SK-N-SH treated with all-trans-retinoic acid at 6 μM for 48 hours (cell line): ENCODE measurements around the gene PIM1.

Source experiments
- ATAC-seq: fragments of 200-7000 bp; cut with Tn5 transposase; 3 replicates; pipeline ENCODE4 v1.9.1; 2020; ENCODE audit warnings: mild to moderate bottlenecking, moderate library complexity
- ARNTL ChIP-seq: fragments of 450-650 bp; formaldehyde crosslinking; IDR thresholded peaks from 2 replicates; pipeline ENCODE4 v1.5.0; 2020; ENCODE audit warnings: low read depth, mild to moderate bottlenecking, moderate library complexity, borderline replicate concordance
- BACH2 ChIP-seq: fragments of 250-450 bp; sonication (Bioruptor Pico); IDR thresholded peaks from 2 replicates; pipeline ENCODE4 v1.9.0; 2021; ENCODE audit warnings: mild to moderate bottlenecking, borderline replicate concordance
- CSDC2 ChIP-seq: fragments of 250-450 bp; sonication (Bioruptor Pico); IDR thresholded peaks from 2 replicates; pipeline ENCODE4 v1.5.0; 2020; ENCODE audit warnings: mild to moderate bottlenecking, moderate library complexity
- ESRRG ChIP-seq: fragments of 250-450 bp; sonication (Bioruptor Pico); IDR thresholded peaks from 2 replicates; pipeline ENCODE4 v1.6.1; 2021; ENCODE audit warnings: mild to moderate bottlenecking
- GLIS3 ChIP-seq: fragments of 250-450 bp; sonication (Bioruptor Pico); IDR thresholded peaks from 2 replicates; pipeline ENCODE4 v1.5.0; 2020; ENCODE audit warnings: mild to moderate bottlenecking, moderate library complexity
- ISL1 ChIP-seq: fragments of 250-450 bp; sonication (Bioruptor Pico); IDR thresholded peaks from 2 replicates; pipeline ENCODE4 v2.1.2; 2022; ENCODE audit warnings: mild to moderate bottlenecking, moderate library complexity
- OSR1 ChIP-seq: fragments of 250-450 bp; sonication (Bioruptor Pico); IDR thresholded peaks from 2 replicates; pipeline ENCODE4 v1.8.0; 2022; ENCODE audit warnings: moderate library complexity, mild to moderate bottlenecking, inconsistent platforms
- POU6F1 ChIP-seq: fragments of 250-450 bp; sonication (Bioruptor Pico); IDR thresholded peaks from 2 replicates; pipeline ENCODE4 v1.8.0; 2021; ENCODE audit warnings: low read depth, mild to moderate bottlenecking, moderate library complexity, borderline replicate concordance
- PPARA ChIP-seq: fragments of 250-450 bp; sonication (Bioruptor Pico); IDR thresholded peaks from 2 replicates; pipeline ENCODE4 v1.5.0; 2020; ENCODE audit warnings: mild to moderate bottlenecking, borderline replicate concordance
- RARB ChIP-seq: fragments of 250-450 bp; sonication (Bioruptor Pico); IDR thresholded peaks from 2 replicates; pipeline ENCODE4 v1.8.0; 2021; ENCODE audit warnings: mild to moderate bottlenecking, moderate library complexity
- SNAI2 ChIP-seq: fragments of 250-450 bp; sonication (Bioruptor Pico); IDR thresholded peaks from 2 replicates; pipeline ENCODE4 v1.5.0; 2020; ENCODE audit warnings: mild to moderate bottlenecking, moderate library complexity
- TCF4 ChIP-seq: fragments of 250-450 bp; sonication (Bioruptor Pico); IDR thresholded peaks from 2 replicates; pipeline ENCODE4 v1.8.0; 2021; ENCODE audit warnings: mild to moderate bottlenecking, moderate library complexity, borderline replicate concordance
- TOX ChIP-seq: fragments of 250-450 bp; sonication (Bioruptor Pico); IDR thresholded peaks from 2 replicates; pipeline ENCODE4 v1.8.0; 2021; ENCODE audit warnings: mild to moderate bottlenecking, moderate library complexity, borderline replicate concordance
- ZC3H10 ChIP-seq: fragments of 250-450 bp; sonication (Bioruptor Pico); IDR thresholded peaks from 2 replicates; pipeline ENCODE4 v1.5.1; 2021; ENCODE audit warnings: mild to moderate bottlenecking, moderate library complexity
- ZFP3 ChIP-seq: fragments of 250-450 bp; sonication (Bioruptor Pico); IDR thresholded peaks from 2 replicates; pipeline ENCODE4 v1.5.0; 2020; ENCODE audit warnings: mild to moderate bottlenecking, moderate library complexity
- ZFP30 ChIP-seq: fragments of 450-650 bp; formaldehyde crosslinking; IDR thresholded peaks from 2 replicates; pipeline ENCODE4 v1.5.0; 2022; ENCODE audit warnings: mild to moderate bottlenecking, moderate library complexity
- ZNF565 ChIP-seq: fragments of 450-650 bp; formaldehyde crosslinking; conservative IDR thresholded peaks from 2 replicates; pipeline ENCODE4 v1.5.0; 2020; ENCODE audit warnings: low read depth, mild to moderate bottlenecking, moderate library complexity
- ZNF70 ChIP-seq: fragments of 450-650 bp; formaldehyde crosslinking; IDR thresholded peaks from 2 replicates; pipeline ENCODE4 v1.5.0; 2020; ENCODE audit warnings: mild to moderate bottlenecking, moderate library complexity
- ZNF8 ChIP-seq: fragments of 450-650 bp; formaldehyde crosslinking; IDR thresholded peaks from 2 replicates; pipeline ENCODE4 v1.5.0; 2020; ENCODE audit warnings: mild to moderate bottlenecking, moderate library complexity
- TF ChIP-seq, protein P1 (sequence below): fragments of 250-450 bp; sonication (Bioruptor Pico); IDR thresholded peaks from 2 replicates; pipeline ENCODE4 v1.5.1; 2021; ENCODE audit warnings: mild to moderate bottlenecking, moderate library complexity
- TF ChIP-seq, protein P2 (sequence below): fragments of 250-450 bp; sonication (Bioruptor Pico); IDR thresholded peaks from 2 replicates; pipeline ENCODE4 v1.5.1; 2020; ENCODE audit warnings: low read depth, mild to moderate bottlenecking, moderate library complexity
- TF ChIP-seq, protein P3 (sequence below): fragments of 250-450 bp; sonication (Bioruptor Pico); IDR thresholded peaks from 2 replicates; pipeline ENCODE4 v1.5.0; 2020; ENCODE audit warnings: mild to moderate bottlenecking, moderate library complexity

The PIM1 gene

GRCh38 chr6:37143585-37143984 is 26.4 kb upstream of the PIM1 start:
- no peak for TF ChIP-seq CSDC2 (CRISPR knock-in tag)
- no peak for TF ChIP-seq ZFP30 (CRISPR knock-in tag)
- no peak for TF ChIP-seq ISL1
- TF ChIP-seq OSR1, result no peak
- no peak for TF ChIP-seq ESRRG
- no peak for TF ChIP-seq ZC3H10 (CRISPR knock-in tag)
- TF ChIP-seq ZNF565 (CRISPR knock-in tag), result no peak
- TF ChIP-seq ZNF8, result no peak
- no peak for TF ChIP-seq RARB (CRISPR knock-in tag)
- no peak for TF ChIP-seq ZFP3 (CRISPR knock-in tag)
- ATAC-seq, result no peak

GRCh38 chr6:37145443-37145842 is 24.5 kb upstream of the PIM1 start:
- no peak for ATAC-seq
- TF ChIP-seq, protein P1, sequence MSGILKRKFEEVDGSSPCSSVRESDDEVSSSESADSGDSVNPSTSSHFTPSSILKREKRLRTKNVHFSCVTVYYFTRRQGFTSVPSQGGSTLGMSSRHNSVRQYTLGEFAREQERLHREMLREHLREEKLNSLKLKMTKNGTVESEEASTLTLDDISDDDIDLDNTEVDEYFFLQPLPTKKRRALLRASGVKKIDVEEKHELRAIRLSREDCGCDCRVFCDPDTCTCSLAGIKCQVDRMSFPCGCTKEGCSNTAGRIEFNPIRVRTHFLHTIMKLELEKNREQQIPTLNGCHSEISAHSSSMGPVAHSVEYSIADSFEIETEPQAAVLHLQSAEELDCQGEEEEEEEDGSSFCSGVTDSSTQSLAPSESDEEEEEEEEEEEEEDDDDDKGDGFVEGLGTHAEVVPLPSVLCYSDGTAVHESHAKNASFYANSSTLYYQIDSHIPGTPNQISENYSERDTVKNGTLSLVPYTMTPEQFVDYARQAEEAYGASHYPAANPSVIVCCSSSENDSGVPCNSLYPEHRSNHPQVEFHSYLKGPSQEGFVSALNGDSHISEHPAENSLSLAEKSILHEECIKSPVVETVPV (CRISPR knock-in tag), result no peak
- TF ChIP-seq PPARA (CRISPR knock-in tag), result no peak

DNA sequence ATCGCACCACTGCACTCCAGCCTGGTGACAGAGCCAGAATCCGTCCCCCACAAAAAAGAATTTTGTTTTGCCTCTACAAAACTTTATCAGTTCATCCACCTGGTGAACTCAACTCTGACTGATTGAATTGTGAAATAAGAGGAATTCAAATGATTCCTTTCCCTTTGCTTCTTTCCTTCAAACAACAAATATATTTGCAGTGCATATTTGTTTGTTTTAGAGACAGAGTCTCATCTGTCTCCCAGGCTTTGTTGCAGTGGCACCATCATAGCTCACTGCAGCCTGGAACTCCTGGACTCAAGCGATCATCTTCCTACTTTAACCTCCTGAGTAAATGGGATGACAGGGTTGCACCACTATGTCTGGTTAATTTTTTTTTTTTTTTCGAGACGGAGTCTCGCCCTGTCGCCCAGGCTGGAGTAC is 23.2 kb upstream of the PIM1 start:
- TF ChIP-seq ZFP30 (CRISPR knock-in tag) (no peak), POU6F1 (CRISPR knock-in tag) (no peak), SNAI2 (CRISPR knock-in tag) (no peak), OSR1 (no peak), BACH2 (CRISPR knock-in tag) (no peak), GLIS3 (CRISPR knock-in tag) (no peak), ZNF8 (no peak), ZNF70 (CRISPR knock-in tag) (no peak)
- TF ChIP-seq, protein P2, sequence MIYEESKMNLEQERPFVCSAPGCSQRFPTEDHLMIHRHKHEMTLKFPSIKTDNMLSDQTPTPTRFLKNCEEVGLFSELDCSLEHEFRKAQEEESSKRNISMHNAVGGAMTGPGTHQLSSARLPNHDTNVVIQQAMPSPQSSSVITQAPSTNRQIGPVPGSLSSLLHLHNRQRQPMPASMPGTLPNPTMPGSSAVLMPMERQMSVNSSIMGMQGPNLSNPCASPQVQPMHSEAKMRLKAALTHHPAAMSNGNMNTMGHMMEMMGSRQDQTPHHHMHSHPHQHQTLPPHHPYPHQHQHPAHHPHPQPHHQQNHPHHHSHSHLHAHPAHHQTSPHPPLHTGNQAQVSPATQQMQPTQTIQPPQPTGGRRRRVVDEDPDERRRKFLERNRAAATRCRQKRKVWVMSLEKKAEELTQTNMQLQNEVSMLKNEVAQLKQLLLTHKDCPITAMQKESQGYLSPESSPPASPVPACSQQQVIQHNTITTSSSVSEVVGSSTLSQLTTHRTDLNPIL (CRISPR knock-in tag), result no peak
- no peak for ATAC-seq

DNA sequence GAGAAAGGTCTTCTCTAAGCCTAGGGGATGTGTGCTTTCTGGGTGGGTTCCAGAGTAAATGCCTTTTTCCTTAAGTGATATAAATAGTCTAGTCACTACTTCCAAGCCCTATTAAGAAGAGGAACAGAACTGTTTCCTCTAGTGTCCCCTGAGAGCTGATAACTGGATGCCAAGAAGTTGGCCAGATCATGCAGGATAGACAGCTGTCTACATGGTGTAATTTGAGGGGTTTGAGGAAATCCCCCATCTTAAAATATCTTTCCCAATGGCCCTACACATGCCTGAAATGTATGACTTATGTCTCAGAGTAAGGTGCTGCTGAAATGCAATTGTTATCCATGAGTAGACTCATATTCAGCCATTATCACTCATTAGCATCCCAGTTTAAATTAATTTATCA is 20.2 kb upstream of the PIM1 start:
- TF ChIP-seq, protein P3, sequence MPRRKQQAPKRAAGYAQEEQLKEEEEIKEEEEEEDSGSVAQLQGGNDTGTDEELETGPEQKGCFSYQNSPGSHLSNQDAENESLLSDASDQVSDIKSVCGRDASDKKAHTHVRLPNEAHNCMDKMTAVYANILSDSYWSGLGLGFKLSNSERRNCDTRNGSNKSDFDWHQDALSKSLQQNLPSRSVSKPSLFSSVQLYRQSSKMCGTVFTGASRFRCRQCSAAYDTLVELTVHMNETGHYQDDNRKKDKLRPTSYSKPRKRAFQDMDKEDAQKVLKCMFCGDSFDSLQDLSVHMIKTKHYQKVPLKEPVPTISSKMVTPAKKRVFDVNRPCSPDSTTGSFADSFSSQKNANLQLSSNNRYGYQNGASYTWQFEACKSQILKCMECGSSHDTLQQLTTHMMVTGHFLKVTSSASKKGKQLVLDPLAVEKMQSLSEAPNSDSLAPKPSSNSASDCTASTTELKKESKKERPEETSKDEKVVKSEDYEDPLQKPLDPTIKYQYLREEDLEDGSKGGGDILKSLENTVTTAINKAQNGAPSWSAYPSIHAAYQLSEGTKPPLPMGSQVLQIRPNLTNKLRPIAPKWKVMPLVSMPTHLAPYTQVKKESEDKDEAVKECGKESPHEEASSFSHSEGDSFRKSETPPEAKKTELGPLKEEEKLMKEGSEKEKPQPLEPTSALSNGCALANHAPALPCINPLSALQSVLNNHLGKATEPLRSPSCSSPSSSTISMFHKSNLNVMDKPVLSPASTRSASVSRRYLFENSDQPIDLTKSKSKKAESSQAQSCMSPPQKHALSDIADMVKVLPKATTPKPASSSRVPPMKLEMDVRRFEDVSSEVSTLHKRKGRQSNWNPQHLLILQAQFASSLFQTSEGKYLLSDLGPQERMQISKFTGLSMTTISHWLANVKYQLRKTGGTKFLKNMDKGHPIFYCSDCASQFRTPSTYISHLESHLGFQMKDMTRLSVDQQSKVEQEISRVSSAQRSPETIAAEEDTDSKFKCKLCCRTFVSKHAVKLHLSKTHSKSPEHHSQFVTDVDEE (CRISPR knock-in tag), result no peak
- no peak for TF ChIP-seq ZFP30 (CRISPR knock-in tag)
- no peak for TF ChIP-seq ZC3H10 (CRISPR knock-in tag)
- TF ChIP-seq BACH2 (CRISPR knock-in tag), result no peak
- TF ChIP-seq, protein P2 (CRISPR knock-in tag), result no peak
- TF ChIP-seq ARNTL (CRISPR knock-in tag), result no peak
- no peak for TF ChIP-seq ZNF70 (CRISPR knock-in tag)
- no peak for TF ChIP-seq RARB (CRISPR knock-in tag)
- TF ChIP-seq, protein P1 (CRISPR knock-in tag), result no peak
- TF ChIP-seq ZNF8, result no peak
- no peak for TF ChIP-seq ESRRG
- no peak for TF ChIP-seq TOX (CRISPR knock-in tag)
- TF ChIP-seq OSR1, result no peak
- no peak for TF ChIP-seq PPARA (CRISPR knock-in tag)
- no peak for TF ChIP-seq ZFP3 (CRISPR knock-in tag)
- no peak for TF ChIP-seq CSDC2 (CRISPR knock-in tag)
- no peak for TF ChIP-seq POU6F1 (CRISPR knock-in tag)
- TF ChIP-seq SNAI2 (CRISPR knock-in tag), result no peak
- TF ChIP-seq TCF4 (CRISPR knock-in tag), result no peak
- no peak for ATAC-seq
